Heart left ventricle (tissue), 16 donors: ENCODE measurements around the gene NAPG. TPM values are rescaled to one million over a fixed set of nuclear protein-coding genes. Genes with fewer than 3 reads are reported as not detected.
A peak's percentile ranks its signal among the peaks of the same experiment; 100 is the strongest.

Source experiments
- ATAC-seq, 4 donors: fragments of 200-7000 bp; cut with Tn5 transposase; one replicate each; pipeline ENCODE4 v1.9.1; 2020 to 2022; ENCODE audit warnings: moderate library complexity in 4 of 4, mild to moderate bottlenecking in 3 of 4, moderate number of reproducible peaks in 1 of 4
- DNase-seq, 5 donors: peaks; one replicate each; pipeline ENCODE4 v3.0.0-alpha.2; 2020
- H3K27ac ChIP-seq, 12 donors: fragments of 200-600 bp; sonication (generic) in 4 of 12; one replicate each; pipeline versions ENCODE4 v1.5.0 to v1.8.0; 2016 to 2022; ENCODE audit warnings: mild to moderate bottlenecking in 2 of 12
- H3K27me3 ChIP-seq, 9 donors: fragments of 200-600 bp; sonication (generic) in 2 of 9; one replicate each; pipeline versions ENCODE4 v1.5.1 to v1.8.0; 2016 to 2022; ENCODE audit warnings: mild to moderate bottlenecking in 3 of 9
- H3K36me3 ChIP-seq, 9 donors: fragments of 200-600 bp; sonication (generic) in 2 of 9; one replicate each; pipeline versions ENCODE4 v1.5.0 to v1.8.0; 2018 to 2022; ENCODE audit warnings: mild to moderate bottlenecking in 2 of 9
- H3K4me1 ChIP-seq, 12 donors: fragments of 200-600 bp; sonication (generic) in 4 of 12; one replicate each; pipeline versions ENCODE4 v1.5.0 to v1.8.0; 2016 to 2022; ENCODE audit warnings: mild to moderate bottlenecking in 3 of 12
- H3K4me3 ChIP-seq, 12 donors: fragments of 200-600 bp; sonication (generic) in 4 of 12; one replicate each; pipeline versions ENCODE4 v1.5.0 to v1.8.0; 2017 to 2022; ENCODE audit warnings: mild to moderate bottlenecking in 9 of 12, moderate library complexity in 4 of 12
- H3K9me3 ChIP-seq, 12 donors: fragments of 200-600 bp; sonication (generic) in 4 of 12; one replicate each; pipeline versions ENCODE4 v1.5.0 to v1.8.0; 2016 to 2022; ENCODE audit warnings: mild to moderate bottlenecking in 1 of 12
- CTCF ChIP-seq, 12 donors: fragments of 200-600 bp; sonication (generic) in 4 of 12; IDR thresholded peaks; one replicate each; pipeline versions ENCODE4 v1.5.0 to v1.8.0; 2018 to 2022; ENCODE audit warnings: antibody characterized with exemption in 12 of 12, mild to moderate bottlenecking in 5 of 12
- POLR2A ChIP-seq, 2 donors: fragments of 450-650 bp; IDR thresholded peaks; one replicate each; pipeline ENCODE4 v1.6.1; 2017; ENCODE audit warnings: antibody characterized with exemption in 2 of 2, mild to moderate bottlenecking in 2 of 2, moderate library complexity in 2 of 2
- WGBS, 4 donors: extraction: QIAGEN DNeasy Blood & Tissue Kit in 2 of 4; methylation state at CpG; one replicate each; pipeline versions ENCODE4 v1.1.5 to v1.1.7; 2013 to 2018; 5-methylcytosine and 5-hydroxymethylcytosine counted together
- intact Hi-C, 10 donors: fragments of 100-400 bp; cut with DNase I; formaldehyde crosslinking; loops; one replicate each; pipeline versions ENCODE4 v1.11.1 to v1.14.2; 2022
- polyA plus RNA-seq, 2 donors: library from polyadenylated mRNA; stranded (reverse); fragments of 200-250 nt; gene quantifications; one replicate each; pipeline ENCODE4 v1.2.3, GENCODE V29; 2013
- total RNA-seq, 9 donors: library from RNA; depleted of rRNA in 2 of 9; stranded (reverse); fragments of >200 nt in 2 of 9; fragmentation: NEBNext Ultra II Directional in 3 of 9; extraction: Animal tissue kit (Norgen Biotek cat#: 25700) in 3 of 9; gene quantifications; one replicate each; pipeline versions ENCODE4 v1.1.0 to v1.2.4, GENCODE V29; 2016 to 2023
- donor health status: ischemic (EF 13 %, LVEDD 7.1; RV severe dilation, severe dysfunction).
- donor health status: healthy with polysubstance abuse.
- donor health status: DM: no; HTN: yes; CAD: no.
- donor health status: DM: no; HTN: no; CAD: no.
- donor health status: ischemic (EF 25% LVEDD 6.9; RV normal size, moderate dysfunction).
- donor health status: ischemic (EF 25% LVEDD 5.7; RV mildly dilated, moderate dysfunction).
- donor health status: healthy.
- donor health status: DM: yes; HTN: yes; CAD: no.
- donor health status: ischemic (EF 35%, LVEDD 5.7; RV mildly dilated, moderate dysfunction).
- donor health status: nonischemic (EF 11% LVEDD 7.7; RV severe dilation, severe dysfunction).
- donor health status: DM: yes; HTN: yes; CAD: no.
- donor health status: PGD.
- donor health status: ischemic (EF 29% LVEDD 5.4; RV normal size, mild dysfunction).
- donor health status: nonischemic (EF 23%, LVEDD 6.1; RV moderate dilation, normal function).

The NAPG gene
- total and polyA plus RNA-seq, 11 donors, result 12.7 to 46.3 (median 34.5) TPM

- Histone ChIP-seq H3K4me1 (peaks cover 0 to 38% (median 16%) of the 10 kb centered on the region in 12 donors), H3K9me3 (no peaks in the 10 kb centered on the region), H3K27ac (no peak overlapping the region), H3K27me3 (no peaks in the 10 kb centered on the region), H3K4me3 (no peak overlapping the region), H3K36me3 (peaks cover 0 to 9% (median 0%) of the 10 kb centered on the region in 9 donors)
- DNase-seq (no peak), ATAC-seq (no peak)
- TF ChIP-seq CTCF (IDR thresholded peaks at IDR 0.05) (no peak), POLR2A (IDR thresholded peaks at IDR 0.05) (no peak)
- 76 to 90% (median 86%) methylated on average over 2 of the region's 2 CpGs for WGBS, 4 donors
- intact Hi-C loops, result no loop called here
These were observed 48.0 kb upstream of the NAPG start for GRCh38 chr18:10477863-10478260.

- peaks cover 0 to 11% (median 0%) of the 10 kb centered on the region in 9 donors for H3K36me3 ChIP-seq
- intact Hi-C loops, result no loop called here
- 78 to 86% (median 78%) methylated on average over 9 of the region's 9 CpGs for WGBS, 4 donors
- H3K4me1 ChIP-seq, result peaks cover 0 to 36% (median 9%) of the 10 kb centered on the region in 12 donors
- H3K9me3 ChIP-seq, result no peaks in the 10 kb centered on the region
- no peak overlapping the region for H3K4me3 ChIP-seq
- H3K27ac ChIP-seq, result no peak overlapping the region
- TF ChIP-seq POLR2A (IDR thresholded peaks at IDR 0.05) (no peak), CTCF (IDR thresholded peaks at IDR 0.05) (no peak)
- ATAC-seq (peak in 1 of 4 donors; percentile 20), DNase-seq (no peak)
- H3K27me3 ChIP-seq, result no peaks in the 10 kb centered on the region
These were observed 44.0 kb upstream of the NAPG start for GRCh38 chr18:10481831-10482230.

GRCh38 chr18:10482363-10482984 is 43.4 kb upstream of the NAPG start:
- TF ChIP-seq POLR2A (IDR thresholded peaks at IDR 0.05) (no peak), CTCF (IDR thresholded peaks at IDR 0.05) (no peak)
- no peak for DNase-seq
- WGBS, 4 donors, result 91 to 96% (median 93%) methylated on average over 11 of the region's 11 CpGs
- intact Hi-C loops, result no loop called here
- Histone ChIP-seq H3K4me3 (no peak overlapping the region), H3K36me3 (peaks cover 0 to 14% (median 2%) of the 10 kb centered on the region in 9 donors), H3K27me3 (no peaks in the 10 kb centered on the region), H3K9me3 (no peaks in the 10 kb centered on the region), H3K27ac (peak overlapping the region in 2 of 12 donors; percentile 0 to 32), H3K4me1 (peaks cover 0 to 30% (median 3%) of the 10 kb centered on the region in 12 donors)
- ATAC-seq, result no peak

GRCh38 chr18:10482985-10483949 is 42.6 kb upstream of the NAPG start:
- peak in 4 of 5 donors; percentile 48 to 71 (median 54) for DNase-seq
- Histone ChIP-seq H3K4me1 (peaks cover 0 to 26% (median 2%) of the 10 kb centered on the region in 12 donors), H3K9me3 (no peaks in the 10 kb centered on the region), H3K36me3 (peaks cover 0 to 22% (median 6%) of the 10 kb centered on the region in 9 donors), H3K27me3 (no peaks in the 10 kb centered on the region), H3K27ac (peak overlapping the region in 2 of 12 donors; percentile 0 to 32), H3K4me3 (no peak overlapping the region)
- peak; percentile 35 to 73 (median 60) for ATAC-seq
- no peak for TF ChIP-seq CTCF (IDR thresholded peaks at IDR 0.05)
- 83 to 93% (median 88%) methylated on average over 19 to 20 of the region's 20 CpGs for WGBS, 4 donors
- intact Hi-C loops, result no loop called here
